PC-3 (cell line): ENCODE results near the gene CPE.
A peak's percentile ranks its signal among the peaks of the same experiment; 100 is the strongest.

Experiments used
- EZH2 ChIP-seq: fragments of 300-600 bp; sonication (generic); IDR thresholded peaks from one replicate; pipeline ENCODE4 v1.6.1; 2017; ENCODE audit warnings: antibody characterized with exemption, mild to moderate bottlenecking, low read length; ENCODE audit not compliant: unreplicated experiment
- TF ChIP-seq, protein P1 (sequence below): fragments of 300-600 bp; sonication (generic); conservative IDR thresholded peaks from 2 replicates; pipeline ENCODE4 v1.5.1; 2017; ENCODE audit warnings: antibody characterized with exemption, low read depth, mild to moderate bottlenecking, low read length

GRCh38 chr4:165343353-165344191 is 35.2 kb upstream of the CPE start:
- TF ChIP-seq EZH2: no peak
- TF ChIP-seq, protein P1, sequence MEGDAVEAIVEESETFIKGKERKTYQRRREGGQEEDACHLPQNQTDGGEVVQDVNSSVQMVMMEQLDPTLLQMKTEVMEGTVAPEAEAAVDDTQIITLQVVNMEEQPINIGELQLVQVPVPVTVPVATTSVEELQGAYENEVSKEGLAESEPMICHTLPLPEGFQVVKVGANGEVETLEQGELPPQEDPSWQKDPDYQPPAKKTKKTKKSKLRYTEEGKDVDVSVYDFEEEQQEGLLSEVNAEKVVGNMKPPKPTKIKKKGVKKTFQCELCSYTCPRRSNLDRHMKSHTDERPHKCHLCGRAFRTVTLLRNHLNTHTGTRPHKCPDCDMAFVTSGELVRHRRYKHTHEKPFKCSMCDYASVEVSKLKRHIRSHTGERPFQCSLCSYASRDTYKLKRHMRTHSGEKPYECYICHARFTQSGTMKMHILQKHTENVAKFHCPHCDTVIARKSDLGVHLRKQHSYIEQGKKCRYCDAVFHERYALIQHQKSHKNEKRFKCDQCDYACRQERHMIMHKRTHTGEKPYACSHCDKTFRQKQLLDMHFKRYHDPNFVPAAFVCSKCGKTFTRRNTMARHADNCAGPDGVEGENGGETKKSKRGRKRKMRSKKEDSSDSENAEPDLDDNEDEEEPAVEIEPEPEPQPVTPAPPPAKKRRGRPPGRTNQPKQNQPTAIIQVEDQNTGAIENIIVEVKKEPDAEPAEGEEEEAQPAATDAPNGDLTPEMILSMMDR: peak; percentile 70
